H9 (cell line): ENCODE results near the gene DDX59. TPM values are rescaled to one million over a fixed set of nuclear protein-coding genes. Genes with fewer than 3 reads are reported as not detected.

ENCODE experiments used
- DNase-seq: peaks from one replicate; pipeline ENCODE4 v3.0.0-alpha.2; 2017
- H2AFZ ChIP-seq: one replicate; pipeline ENCODE4 v1.6.1; 2013; ENCODE audit warnings: mild to moderate bottlenecking, low read length, control low read depth, moderate library complexity
- H2AK5ac ChIP-seq: 2 replicates; pipeline ENCODE4 v1.6.1; 2013; ENCODE audit warnings: low read length, control low read depth, mixed read lengths; ENCODE audit not compliant: insufficient read length
- H2BK120ac ChIP-seq: one replicate; pipeline ENCODE4 v1.6.1; 2013; ENCODE audit warnings: low read depth, mild to moderate bottlenecking, low read length, control low read depth, inconsistent platforms; ENCODE audit not compliant: poor library complexity, severe bottlenecking
- H2BK12ac ChIP-seq: 2 replicates; pipeline ENCODE4 v1.6.1; 2013; ENCODE audit warnings: low read length, control low read depth, mixed read lengths, low read depth; ENCODE audit not compliant: insufficient read length
- H2BK15ac ChIP-seq: 2 replicates; pipeline ENCODE4 v1.6.1; 2013; ENCODE audit warnings: low read depth, low read length, control low read depth
- H2BK20ac ChIP-seq: one replicate; pipeline ENCODE4 v1.6.1; 2013; ENCODE audit warnings: low read depth, mild to moderate bottlenecking, low read length, control low read depth, inconsistent platforms; ENCODE audit not compliant: poor library complexity, severe bottlenecking
- H2BK5ac ChIP-seq: 2 replicates; pipeline ENCODE4 v1.6.1; 2013; ENCODE audit warnings: low read length, control low read depth, mixed read lengths; ENCODE audit not compliant: insufficient read length
- H3K14ac ChIP-seq: 2 replicates; pipeline ENCODE4 v1.6.1; 2013; ENCODE audit warnings: low read length, control low read depth; ENCODE audit not compliant: insufficient read depth
- H3K18ac ChIP-seq: 2 replicates; pipeline ENCODE4 v1.6.1; 2013; ENCODE audit warnings: low read depth, mild to moderate bottlenecking, mixed read lengths, low read length, control low read depth; ENCODE audit not compliant: insufficient read length
- H3K23ac ChIP-seq: 2 replicates; pipeline ENCODE4 v1.6.1; 2013; ENCODE audit warnings: low read length, control low read depth, mixed read lengths, low read depth; ENCODE audit not compliant: insufficient read length
- H3K23me2 ChIP-seq: 2 replicates; pipeline ENCODE4 v1.6.1; 2013; ENCODE audit warnings: low read depth, mild to moderate bottlenecking, mixed read lengths, low read length, control low read depth; ENCODE audit not compliant: insufficient read length, poor library complexity, severe bottlenecking
- H3K27ac ChIP-seq: 2 replicates; pipeline ENCODE4 v1.5.1; 2013; ENCODE audit warnings: low read length, control low read depth, mixed read lengths, low read depth; ENCODE audit not compliant: insufficient read length
- H3K27me3 ChIP-seq: 2 replicates; pipeline ENCODE4 v1.6.1; 2013; ENCODE audit warnings: low read length, control low read depth, inconsistent platforms; ENCODE audit not compliant: insufficient read depth
- H3K4ac ChIP-seq: 2 replicates; pipeline ENCODE4 v1.6.1; 2013; ENCODE audit warnings: low read depth, mild to moderate bottlenecking, control low read depth, inconsistent platforms, low read length, moderate library complexity
- H3K4me1 ChIP-seq: 2 replicates; pipeline ENCODE4 v1.6.1; 2013; ENCODE audit warnings: low read length, control low read depth, inconsistent platforms; ENCODE audit not compliant: insufficient read depth
- H3K4me2 ChIP-seq: 2 replicates; pipeline ENCODE4 v1.6.1; 2013; ENCODE audit warnings: low read length, control low read depth, mixed read lengths; ENCODE audit not compliant: insufficient read length, insufficient read depth
- H3K56ac ChIP-seq: 2 replicates; pipeline ENCODE4 v1.6.1; 2013; ENCODE audit warnings: low read depth, mild to moderate bottlenecking, mixed read lengths, low read length, control low read depth; ENCODE audit not compliant: insufficient read length
- H3K79me1 ChIP-seq: 2 replicates; pipeline ENCODE4 v1.6.1; 2013; ENCODE audit warnings: low read depth, mild to moderate bottlenecking, moderate library complexity, low read length, control low read depth, inconsistent platforms; ENCODE audit not compliant: insufficient read depth, poor library complexity, severe bottlenecking
- H3K79me2 ChIP-seq: 2 replicates; pipeline ENCODE4 v1.6.1; 2013; ENCODE audit warnings: low read length, control low read depth, inconsistent platforms; ENCODE audit not compliant: insufficient read depth
- H3K9ac ChIP-seq: 2 replicates; pipeline ENCODE4 v1.6.1; 2013; ENCODE audit warnings: low read length, control low read depth, mixed read lengths; ENCODE audit not compliant: insufficient read length; ENCODE audit errors: extremely low read depth
- H3K9me3 ChIP-seq: one replicate; pipeline ENCODE4 v1.6.1; 2013; ENCODE audit warnings: low read depth, low read length, inconsistent platforms; ENCODE audit not compliant: control insufficient read depth
- H3T11ph ChIP-seq: one replicate; pipeline ENCODE4 v1.6.1; 2013; ENCODE audit warnings: mild to moderate bottlenecking, low read length, control low read depth, inconsistent platforms
- H4K20me1 ChIP-seq: one replicate; pipeline ENCODE4 v1.6.1; 2013; ENCODE audit not compliant: control insufficient read depth, insufficient read length, insufficient read depth
- H4K5ac ChIP-seq: 2 replicates; pipeline ENCODE4 v1.6.1; 2013; ENCODE audit warnings: low read depth, mild to moderate bottlenecking, mixed read lengths, low read length, control low read depth; ENCODE audit not compliant: insufficient read length
- H4K8ac ChIP-seq: replicated peaks from 2 replicates; pipeline ENCODE4 v1.6.1; 2013; ENCODE audit warnings: low read length, control low read depth, mixed read lengths, low read depth; ENCODE audit not compliant: insufficient read length
- H4K91ac ChIP-seq: 2 replicates; pipeline ENCODE4 v1.6.1; 2013; ENCODE audit warnings: low read depth, mild to moderate bottlenecking, moderate library complexity, mixed read lengths, low read length, control low read depth; ENCODE audit not compliant: insufficient read length
- H3K27ac Mint-ChIP-seq, 3 experiments: 2 replicates in 2 of 3; 3 replicates in 1 of 3; pipeline ENCODE4 v1.8.0; 2020 to 2021; ENCODE audit warnings: mixed read lengths in 3 of 3, mild to moderate bottlenecking in 1 of 3, moderate library complexity in 1 of 3
- H3K27me3 Mint-ChIP-seq: 2 replicates; pipeline ENCODE4 v1.8.0; 2021; ENCODE audit warnings: low read depth, mild to moderate bottlenecking, moderate library complexity, mixed read lengths
- H3K36me3 Mint-ChIP-seq, 3 experiments: 2 replicates in 2 of 3; 3 replicates in 1 of 3; pipeline ENCODE4 v1.8.0; 2020 to 2021; ENCODE audit warnings: low read depth in 3 of 3, mixed read lengths in 3 of 3; ENCODE audit not compliant: insufficient read depth in 1 of 3
- H3K4me1 Mint-ChIP-seq, 2 experiments: 2 replicates each; pipeline ENCODE4 v1.8.0; 2020; ENCODE audit warnings: mixed read lengths in 2 of 2
- H3K4me3 Mint-ChIP-seq, 2 experiments: 2 replicates in 1 of 2; 3 replicates in 1 of 2; pipeline ENCODE4 v1.8.0; 2020 to 2021; ENCODE audit warnings: mild to moderate bottlenecking in 2 of 2, mixed read lengths in 2 of 2, moderate library complexity in 1 of 2
- H3K9me3 Mint-ChIP-seq, 2 experiments: 2 replicates in 1 of 2; 3 replicates in 1 of 2; pipeline ENCODE4 v1.8.0; 2020; ENCODE audit warnings: mild to moderate bottlenecking in 2 of 2, mixed read lengths in 2 of 2, moderate library complexity in 1 of 2
- CTCF ChIP-seq: fragments of 200-600 bp; sonication (generic); conservative IDR thresholded peaks from 3 replicates; pipeline ENCODE4 v1.8.0; 2021; ENCODE audit warnings: antibody characterized with exemption, mild to moderate bottlenecking
- total RNA-seq: library from RNA; stranded (reverse); gene quantifications from 2 replicates; pipeline ENCODE4 v1.2.1, GENCODE V29; 2021

The DDX59 gene
- total RNA-seq, 1 experiment from 2014 or later = 14.0 TPM

GRCh38 chr1:200644021-200644420 is 25.7 kb downstream of the DDX59 start:
- Histone ChIP-seq H3T11ph (no peak overlapping the region), H2BK20ac (no peak overlapping the region), H3K23ac (no peak overlapping the region), H2BK12ac (no peak overlapping the region), H3K4me1 (no peaks in the 10 kb centered on the region), H4K20me1 (no peaks in the 10 kb centered on the region), H3K23me2 (no peaks in the 10 kb centered on the region), H2AFZ (no peak overlapping the region), H3K27ac (no peak overlapping the region), H2BK15ac (no peak overlapping the region), H3K4me2 (no peak overlapping the region), H2BK5ac (no peak overlapping the region), H3K4ac (no peak overlapping the region), H2BK120ac (no peak overlapping the region), H4K8ac (no peak overlapping the region), H4K91ac (no peak overlapping the region), H3K14ac (no peak overlapping the region), H3K9me3 (no peaks in the 10 kb centered on the region), H4K5ac (no peak overlapping the region), H3K79me1 (no peaks in the 10 kb centered on the region), H2AK5ac (no peak overlapping the region), H3K27me3 (no peaks in the 10 kb centered on the region), H3K79me2 (no peaks in the 10 kb centered on the region), H3K56ac (no peak overlapping the region), H3K9ac (no peak overlapping the region), H3K18ac (no peak overlapping the region)
- Mint-ChIP-seq H3K9me3 (no peaks in the 10 kb centered on the region), H3K4me3 (no peak overlapping the region), H3K27me3 (no peaks in the 10 kb centered on the region), H3K4me1 (no peaks in the 10 kb centered on the region), H3K36me3 (peaks cover 5 to 43% (median 41%) of the 10 kb centered on the region in 3 experiments; a peak in 6 of 7 replicates), H3K27ac (no peak overlapping the region)
- no peak for TF ChIP-seq CTCF
- DNase-seq = no peak
